H9 (cell line): ENCODE results near the gene ABHD17C. TPM values are rescaled to one million over a fixed set of nuclear protein-coding genes. Genes with fewer than 3 reads are reported as not detected.
A peak's percentile ranks its signal among the peaks of the same experiment; 100 is the strongest.

Experiments
- DNase-seq: peaks from one replicate; pipeline ENCODE4 v3.0.0-alpha.2; 2017
- H2AFZ ChIP-seq: one replicate; pipeline ENCODE4 v1.6.1; 2013; ENCODE audit warnings: mild to moderate bottlenecking, low read length, control low read depth, moderate library complexity
- H2AK5ac ChIP-seq: 2 replicates; pipeline ENCODE4 v1.6.1; 2013; ENCODE audit warnings: low read length, control low read depth, mixed read lengths; ENCODE audit not compliant: insufficient read length
- H2BK120ac ChIP-seq: one replicate; pipeline ENCODE4 v1.6.1; 2013; ENCODE audit warnings: low read depth, mild to moderate bottlenecking, low read length, control low read depth, inconsistent platforms; ENCODE audit not compliant: poor library complexity, severe bottlenecking
- H2BK12ac ChIP-seq: 2 replicates; pipeline ENCODE4 v1.6.1; 2013; ENCODE audit warnings: low read length, control low read depth, mixed read lengths, low read depth; ENCODE audit not compliant: insufficient read length
- H2BK15ac ChIP-seq: 2 replicates; pipeline ENCODE4 v1.6.1; 2013; ENCODE audit warnings: low read depth, low read length, control low read depth
- H2BK20ac ChIP-seq: one replicate; pipeline ENCODE4 v1.6.1; 2013; ENCODE audit warnings: low read depth, mild to moderate bottlenecking, low read length, control low read depth, inconsistent platforms; ENCODE audit not compliant: poor library complexity, severe bottlenecking
- H2BK5ac ChIP-seq: 2 replicates; pipeline ENCODE4 v1.6.1; 2013; ENCODE audit warnings: low read length, control low read depth, mixed read lengths; ENCODE audit not compliant: insufficient read length
- H3K14ac ChIP-seq: 2 replicates; pipeline ENCODE4 v1.6.1; 2013; ENCODE audit warnings: low read length, control low read depth; ENCODE audit not compliant: insufficient read depth
- H3K18ac ChIP-seq: 2 replicates; pipeline ENCODE4 v1.6.1; 2013; ENCODE audit warnings: low read depth, mild to moderate bottlenecking, mixed read lengths, low read length, control low read depth; ENCODE audit not compliant: insufficient read length
- H3K23ac ChIP-seq: 2 replicates; pipeline ENCODE4 v1.6.1; 2013; ENCODE audit warnings: low read length, control low read depth, mixed read lengths, low read depth; ENCODE audit not compliant: insufficient read length
- H3K23me2 ChIP-seq: 2 replicates; pipeline ENCODE4 v1.6.1; 2013; ENCODE audit warnings: low read depth, mild to moderate bottlenecking, mixed read lengths, low read length, control low read depth; ENCODE audit not compliant: insufficient read length, poor library complexity, severe bottlenecking
- H3K27ac ChIP-seq: 2 replicates; pipeline ENCODE4 v1.5.1; 2013; ENCODE audit warnings: low read length, control low read depth, mixed read lengths, low read depth; ENCODE audit not compliant: insufficient read length
- H3K27me3 ChIP-seq: 2 replicates; pipeline ENCODE4 v1.6.1; 2013; ENCODE audit warnings: low read length, control low read depth, inconsistent platforms; ENCODE audit not compliant: insufficient read depth
- H3K4ac ChIP-seq: 2 replicates; pipeline ENCODE4 v1.6.1; 2013; ENCODE audit warnings: low read depth, mild to moderate bottlenecking, control low read depth, inconsistent platforms, low read length, moderate library complexity
- H3K4me1 ChIP-seq: 2 replicates; pipeline ENCODE4 v1.6.1; 2013; ENCODE audit warnings: low read length, control low read depth, inconsistent platforms; ENCODE audit not compliant: insufficient read depth
- H3K4me2 ChIP-seq: 2 replicates; pipeline ENCODE4 v1.6.1; 2013; ENCODE audit warnings: low read length, control low read depth, mixed read lengths; ENCODE audit not compliant: insufficient read length, insufficient read depth
- H3K56ac ChIP-seq: 2 replicates; pipeline ENCODE4 v1.6.1; 2013; ENCODE audit warnings: low read depth, mild to moderate bottlenecking, mixed read lengths, low read length, control low read depth; ENCODE audit not compliant: insufficient read length
- H3K79me1 ChIP-seq: 2 replicates; pipeline ENCODE4 v1.6.1; 2013; ENCODE audit warnings: low read depth, mild to moderate bottlenecking, moderate library complexity, low read length, control low read depth, inconsistent platforms; ENCODE audit not compliant: insufficient read depth, poor library complexity, severe bottlenecking
- H3K79me2 ChIP-seq: 2 replicates; pipeline ENCODE4 v1.6.1; 2013; ENCODE audit warnings: low read length, control low read depth, inconsistent platforms; ENCODE audit not compliant: insufficient read depth
- H3K9ac ChIP-seq: 2 replicates; pipeline ENCODE4 v1.6.1; 2013; ENCODE audit warnings: low read length, control low read depth, mixed read lengths; ENCODE audit not compliant: insufficient read length; ENCODE audit errors: extremely low read depth
- H3K9me3 ChIP-seq: one replicate; pipeline ENCODE4 v1.6.1; 2013; ENCODE audit warnings: low read depth, low read length, inconsistent platforms; ENCODE audit not compliant: control insufficient read depth
- H3T11ph ChIP-seq: one replicate; pipeline ENCODE4 v1.6.1; 2013; ENCODE audit warnings: mild to moderate bottlenecking, low read length, control low read depth, inconsistent platforms
- H4K20me1 ChIP-seq: one replicate; pipeline ENCODE4 v1.6.1; 2013; ENCODE audit not compliant: control insufficient read depth, insufficient read length, insufficient read depth
- H4K5ac ChIP-seq: 2 replicates; pipeline ENCODE4 v1.6.1; 2013; ENCODE audit warnings: low read depth, mild to moderate bottlenecking, mixed read lengths, low read length, control low read depth; ENCODE audit not compliant: insufficient read length
- H4K8ac ChIP-seq: replicated peaks from 2 replicates; pipeline ENCODE4 v1.6.1; 2013; ENCODE audit warnings: low read length, control low read depth, mixed read lengths, low read depth; ENCODE audit not compliant: insufficient read length
- H4K91ac ChIP-seq: 2 replicates; pipeline ENCODE4 v1.6.1; 2013; ENCODE audit warnings: low read depth, mild to moderate bottlenecking, moderate library complexity, mixed read lengths, low read length, control low read depth; ENCODE audit not compliant: insufficient read length
- H3K27ac Mint-ChIP-seq, 3 experiments: 2 replicates in 2 of 3; 3 replicates in 1 of 3; pipeline ENCODE4 v1.8.0; 2020 to 2021; ENCODE audit warnings: mixed read lengths in 3 of 3, mild to moderate bottlenecking in 1 of 3, moderate library complexity in 1 of 3
- H3K27me3 Mint-ChIP-seq: 2 replicates; pipeline ENCODE4 v1.8.0; 2021; ENCODE audit warnings: low read depth, mild to moderate bottlenecking, moderate library complexity, mixed read lengths
- H3K36me3 Mint-ChIP-seq, 3 experiments: 2 replicates in 2 of 3; 3 replicates in 1 of 3; pipeline ENCODE4 v1.8.0; 2020 to 2021; ENCODE audit warnings: low read depth in 3 of 3, mixed read lengths in 3 of 3; ENCODE audit not compliant: insufficient read depth in 1 of 3
- H3K4me1 Mint-ChIP-seq, 2 experiments: 2 replicates each; pipeline ENCODE4 v1.8.0; 2020; ENCODE audit warnings: mixed read lengths in 2 of 2
- H3K4me3 Mint-ChIP-seq, 2 experiments: 2 replicates in 1 of 2; 3 replicates in 1 of 2; pipeline ENCODE4 v1.8.0; 2020 to 2021; ENCODE audit warnings: mild to moderate bottlenecking in 2 of 2, mixed read lengths in 2 of 2, moderate library complexity in 1 of 2
- H3K9me3 Mint-ChIP-seq, 2 experiments: 2 replicates in 1 of 2; 3 replicates in 1 of 2; pipeline ENCODE4 v1.8.0; 2020; ENCODE audit warnings: mild to moderate bottlenecking in 2 of 2, mixed read lengths in 2 of 2, moderate library complexity in 1 of 2
- CTCF ChIP-seq: fragments of 200-600 bp; sonication (generic); conservative IDR thresholded peaks from 3 replicates; pipeline ENCODE4 v1.8.0; 2021; ENCODE audit warnings: antibody characterized with exemption, mild to moderate bottlenecking
- WGBS: extraction: QIAGEN DNeasy Blood & Tissue Kit; methylation state at CpG from one replicate; pipeline ENCODE4 v1.1.7; 2013; ENCODE audit warnings: missing lambda C conversion rate, low lambda C conversion rate, mixed read lengths; ENCODE audit not compliant: insufficient read length; ENCODE audit errors: extremely low coverage; 5-methylcytosine and 5-hydroxymethylcytosine counted together
- total RNA-seq: library from RNA; stranded (reverse); gene quantifications from 2 replicates; pipeline ENCODE4 v1.2.1, GENCODE V29; 2021

The ABHD17C gene
- total RNA-seq, 1 experiment from 2014 or later: 21.5 TPM

- no peaks in the 10 kb centered on the region for H3K9me3 ChIP-seq
- no peak overlapping the region for H3K14ac ChIP-seq
- H4K20me1 ChIP-seq: no peaks in the 10 kb centered on the region
- Mint-ChIP-seq H3K4me1 (peaks cover 28 to 42% of the 10 kb centered on the region in 2 experiments), H3K27me3 (peaks cover 7% of the 10 kb centered on the region), H3K4me3 (no peak overlapping the region), H3K9me3 (no peaks in the 10 kb centered on the region), H3K36me3 (peaks cover 2 to 23% (median 10%) of the 10 kb centered on the region in 3 experiments; a peak in 5 of 7 replicates), H3K27ac (peak overlapping the region in 1 of 3 experiments; percentile 37; a peak in 2 of 7 replicates)
- H4K5ac ChIP-seq: no peak overlapping the region
- H2BK12ac ChIP-seq: no peak overlapping the region
- no peak overlapping the region for H3K9ac ChIP-seq
- TF ChIP-seq CTCF: no peak
- no peak overlapping the region for H3K23ac ChIP-seq
- H3K27ac ChIP-seq: no peak overlapping the region
- no peak overlapping the region for H2BK5ac ChIP-seq
- H4K91ac ChIP-seq: no peak overlapping the region
- peaks cover 2% of the 10 kb centered on the region for H3K23me2 ChIP-seq
- H3K79me2 ChIP-seq: peaks cover 7% of the 10 kb centered on the region; the same call in 1 of the 2 replicates
- H3K4ac ChIP-seq: no peak overlapping the region
- H3K18ac ChIP-seq: no peak overlapping the region
- H4K8ac ChIP-seq: no peak overlapping the region
- H2BK15ac ChIP-seq: no peak overlapping the region
- no peak overlapping the region for H3K4me2 ChIP-seq
- peaks cover 9% of the 10 kb centered on the region; the same call in 1 of the 2 replicates for H3K4me1 ChIP-seq
- no peak overlapping the region for H3K56ac ChIP-seq
- H2AK5ac ChIP-seq: no peak overlapping the region
- no peak for DNase-seq
- no peak overlapping the region for H2BK120ac ChIP-seq
- no peak overlapping the region for H2BK20ac ChIP-seq
- WGBS: no CpG with 5 or more reads among the region's 7 CpGs
- peaks cover under 1% of the 10 kb centered on the region; the same call in 1 of the 2 replicates for H3K27me3 ChIP-seq
- H3K79me1 ChIP-seq: no peaks in the 10 kb centered on the region
- no peak overlapping the region for H3T11ph ChIP-seq
- no peak overlapping the region for H2AFZ ChIP-seq
These were observed 6.7 kb downstream of the ABHD17C start for GRCh38 chr15:80701676-80702311.
